GM19467 (cell line): ENCODE measurements around the gene WRAP53.

Source experiments
- ATAC-seq: cut with Tn5 transposase; IDR thresholded peaks from one replicate; pipeline ENCODE4 v1.9.1; 2021; ENCODE audit warnings: mild to moderate bottlenecking, moderate library complexity; ENCODE audit not compliant: unreplicated experiment

Gene WRAP53

DNA sequence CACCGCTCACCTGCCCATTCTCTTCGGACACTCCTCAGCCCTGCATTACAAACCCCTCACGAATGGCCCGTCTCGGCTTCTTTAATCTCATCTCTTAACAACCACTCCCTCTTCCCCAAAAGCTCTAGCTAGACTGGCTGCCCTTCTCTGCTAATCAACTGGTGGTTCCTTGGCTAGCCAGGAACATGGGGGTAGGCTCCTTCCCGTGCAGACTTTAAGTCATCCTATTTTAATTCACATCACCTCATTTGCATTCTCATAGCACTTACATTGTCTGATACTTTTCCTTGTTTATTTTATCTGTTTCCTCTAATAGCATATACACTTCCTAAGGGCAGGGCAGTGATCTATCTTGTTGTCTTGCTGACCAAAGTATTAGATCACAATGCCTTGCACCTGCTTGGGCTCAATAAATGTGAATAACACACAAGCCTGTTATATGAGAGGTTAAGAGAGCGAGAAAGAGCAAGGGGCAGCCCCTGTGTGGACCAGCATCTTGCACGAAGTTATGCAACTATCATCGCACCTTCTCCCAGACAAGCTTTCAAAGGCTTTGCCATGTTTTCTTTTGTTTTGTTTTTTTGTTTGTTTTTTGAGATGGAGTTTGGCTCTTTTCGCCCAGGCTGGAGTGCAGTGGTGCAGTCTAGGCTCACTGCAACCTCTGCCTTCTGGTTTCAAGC lies 10.7 kb upstream of the WRAP53 start:
- ATAC-seq: no peak

GRCh38 chr17:7684851-7685532 lies 3.3 kb upstream of the WRAP53 start:
- ATAC-seq: no peak

DNA sequence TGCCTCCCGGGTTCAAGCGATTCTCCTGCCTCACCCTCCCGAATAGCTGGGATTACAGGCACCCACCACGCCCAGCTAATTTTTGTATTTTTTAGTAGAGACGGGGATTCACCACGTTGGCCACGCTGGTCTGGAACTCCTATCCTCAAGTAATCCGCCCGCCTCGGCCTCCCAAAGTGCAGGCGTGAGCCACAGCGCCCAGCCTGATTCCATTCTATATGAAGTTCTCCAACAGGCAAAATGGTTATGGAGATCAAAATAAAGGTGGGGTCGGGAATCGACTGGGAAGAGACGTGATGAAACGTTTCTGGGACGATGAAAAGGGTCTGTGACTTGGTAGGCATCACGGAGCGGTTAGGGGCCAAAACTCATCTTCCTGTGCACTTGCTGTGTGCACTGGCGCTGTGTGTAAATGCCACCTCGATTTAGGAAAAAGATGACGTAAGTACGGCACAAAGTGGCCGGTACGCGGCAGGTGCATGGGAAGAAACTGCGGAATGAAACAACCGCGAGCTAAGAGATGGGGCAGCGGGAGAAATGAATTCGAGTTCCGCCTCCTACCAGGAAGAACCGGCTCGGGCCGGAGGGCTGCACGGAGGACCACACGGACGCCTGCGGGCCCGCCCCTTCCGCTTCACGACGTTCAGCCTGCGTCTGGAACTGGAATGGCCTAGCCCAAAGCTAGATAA lies 2.6 kb upstream of the WRAP53 start:
- peak; percentile 41 for ATAC-seq

DNA sequence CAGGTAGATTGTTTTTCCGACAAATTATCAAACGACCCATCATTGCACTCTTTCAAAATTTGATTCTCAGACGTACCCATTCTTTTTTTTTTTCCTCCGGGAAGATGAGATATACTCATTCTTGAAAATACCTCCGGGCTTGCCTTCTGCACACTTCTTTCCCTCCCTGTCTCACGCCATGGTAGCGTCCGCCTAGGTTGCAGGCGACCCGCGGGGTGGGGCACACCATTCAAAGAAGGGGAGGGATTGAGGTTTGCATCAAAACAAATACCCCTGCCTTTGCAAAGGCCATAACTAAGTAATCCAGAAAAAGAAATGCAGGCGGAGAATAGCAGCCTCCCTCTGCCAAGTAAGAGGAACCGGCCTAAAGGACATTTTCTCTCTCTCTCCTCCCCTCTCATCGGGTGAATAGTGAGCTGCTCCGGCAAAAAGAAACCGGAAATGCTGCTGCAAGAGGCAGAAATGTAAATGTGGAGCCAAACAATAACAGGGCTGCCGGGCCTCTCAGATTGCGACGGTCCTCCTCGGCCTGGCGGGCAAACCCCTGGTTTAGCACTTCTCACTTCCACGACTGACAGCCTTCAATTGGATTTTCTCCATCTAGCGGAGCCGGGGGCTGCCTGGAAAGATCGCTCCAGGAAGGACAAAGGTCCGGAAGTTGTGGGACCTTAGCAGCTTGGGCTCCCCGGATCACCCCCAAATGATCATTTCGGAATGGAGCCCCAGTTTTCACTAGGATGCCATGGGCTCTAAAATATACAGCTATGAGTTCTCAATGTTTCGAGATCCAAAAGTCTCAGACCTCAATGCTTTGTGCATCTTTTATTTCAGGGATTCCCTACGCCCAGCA lies 1.8 kb upstream of the WRAP53 start:
- peak; percentile 36 for ATAC-seq

GRCh38 chr17:7687072-7687907 lies 987 bp upstream of the WRAP53 start, which contains the start of gene TP53:
Gene TP53, minus strand, starts transcription at chr17:7687490. Its CDS starts 10,896 bp downstream, at chr17:7676594.
- ATAC-seq: no peak

GRCh38 chr17:7688808-7689316 lies 585 bp downstream of the WRAP53 start:
- no peak for ATAC-seq

DNA sequence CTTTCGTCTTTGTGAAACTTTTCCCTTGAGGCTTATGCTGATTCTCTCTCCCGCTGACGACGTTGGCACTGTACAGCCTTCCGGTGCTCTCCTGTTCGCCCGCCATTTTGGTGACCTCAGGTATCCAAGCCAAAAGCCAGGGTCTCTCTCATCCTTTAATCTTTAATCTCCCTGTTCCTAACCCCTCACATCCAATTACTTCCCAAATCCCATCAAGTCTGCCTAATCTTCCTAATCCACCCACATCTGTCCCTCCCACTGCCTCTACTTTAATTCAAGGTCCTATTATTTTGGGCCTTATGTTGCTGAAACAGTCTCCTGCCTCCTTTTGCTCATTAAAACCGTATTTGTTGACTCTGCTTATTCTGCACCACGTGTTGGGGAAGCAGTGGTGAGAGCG lies 7.3 kb downstream of the WRAP53 start:
- no peak for ATAC-seq

DNA sequence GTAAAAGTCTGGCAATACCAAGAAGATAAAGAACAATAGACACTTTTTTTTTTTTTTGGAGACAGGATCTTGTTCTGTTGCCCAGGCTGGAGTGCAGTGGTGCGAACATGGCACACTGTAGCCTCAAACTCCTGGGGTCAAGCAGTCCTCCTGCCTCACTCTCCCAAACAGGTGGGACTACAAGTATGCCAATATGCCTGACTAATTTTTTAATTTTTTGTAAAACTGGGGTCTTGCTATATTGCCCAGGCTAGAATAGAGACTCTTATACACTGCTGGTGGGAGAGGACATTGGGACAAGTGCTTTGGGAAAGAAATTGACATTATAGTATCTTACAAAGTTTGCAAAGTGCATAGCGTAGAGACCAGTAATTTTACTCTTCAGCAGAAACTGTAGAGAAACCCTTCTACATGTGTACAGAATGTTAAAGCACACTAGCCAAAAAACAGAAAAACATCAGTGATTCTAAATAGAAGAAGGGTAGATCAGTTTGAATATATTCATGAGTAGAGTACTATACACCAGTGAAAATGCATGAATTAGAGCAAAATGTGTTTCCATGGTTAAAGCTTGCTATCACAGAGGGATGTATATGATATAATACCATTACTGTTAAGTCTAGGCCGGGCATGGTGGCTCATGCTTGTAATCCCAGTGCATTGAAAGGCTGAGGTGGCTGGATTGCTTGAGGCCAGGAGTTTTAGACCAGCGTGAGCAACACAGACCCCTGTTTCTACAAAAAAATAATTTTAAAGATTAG lies 9.7 kb downstream of the WRAP53 start:
- ATAC-seq: no peak

GRCh38 chr17:7700510-7700909 lies 12.2 kb downstream of the WRAP53 start:
- ATAC-seq: no peak

- no peak for ATAC-seq
Observed at GRCh38 chr17:7701681-7702080, 13.4 kb downstream of the WRAP53 start.

DNA sequence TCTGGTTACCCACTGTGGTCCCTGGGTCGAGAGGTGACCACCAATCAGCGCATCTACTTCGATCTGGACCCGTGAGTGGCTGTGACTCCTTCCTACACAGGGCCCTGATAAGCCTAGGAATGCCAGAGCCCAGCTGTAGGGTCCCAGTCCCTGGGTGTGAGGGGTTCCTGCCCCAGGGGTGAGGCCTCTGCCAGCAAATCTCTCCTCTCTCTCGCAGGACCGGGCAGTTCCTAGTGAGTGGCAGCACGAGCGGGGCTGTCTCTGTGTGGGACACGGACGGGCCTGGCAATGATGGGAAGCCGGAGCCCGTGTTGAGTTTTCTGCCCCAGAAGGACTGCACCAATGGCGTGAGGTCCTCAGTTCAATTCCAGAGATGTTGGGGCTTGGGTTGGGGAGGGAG lies 14.5 kb downstream of the WRAP53 start:
- no peak for ATAC-seq

GRCh38 chr17:7703584-7704479 lies 15.6 kb downstream of the WRAP53 start:
- no peak for ATAC-seq

- no peak for ATAC-seq
Observed at GRCh38 chr17:7704601-7705268, 16.5 kb downstream of the WRAP53 start, which contains the start of gene EFNB3. Gene EFNB3, plus strand, starts transcription at chr17:7705202. Its CDS starts 397 bp downstream, at chr17:7705599.

DNA sequence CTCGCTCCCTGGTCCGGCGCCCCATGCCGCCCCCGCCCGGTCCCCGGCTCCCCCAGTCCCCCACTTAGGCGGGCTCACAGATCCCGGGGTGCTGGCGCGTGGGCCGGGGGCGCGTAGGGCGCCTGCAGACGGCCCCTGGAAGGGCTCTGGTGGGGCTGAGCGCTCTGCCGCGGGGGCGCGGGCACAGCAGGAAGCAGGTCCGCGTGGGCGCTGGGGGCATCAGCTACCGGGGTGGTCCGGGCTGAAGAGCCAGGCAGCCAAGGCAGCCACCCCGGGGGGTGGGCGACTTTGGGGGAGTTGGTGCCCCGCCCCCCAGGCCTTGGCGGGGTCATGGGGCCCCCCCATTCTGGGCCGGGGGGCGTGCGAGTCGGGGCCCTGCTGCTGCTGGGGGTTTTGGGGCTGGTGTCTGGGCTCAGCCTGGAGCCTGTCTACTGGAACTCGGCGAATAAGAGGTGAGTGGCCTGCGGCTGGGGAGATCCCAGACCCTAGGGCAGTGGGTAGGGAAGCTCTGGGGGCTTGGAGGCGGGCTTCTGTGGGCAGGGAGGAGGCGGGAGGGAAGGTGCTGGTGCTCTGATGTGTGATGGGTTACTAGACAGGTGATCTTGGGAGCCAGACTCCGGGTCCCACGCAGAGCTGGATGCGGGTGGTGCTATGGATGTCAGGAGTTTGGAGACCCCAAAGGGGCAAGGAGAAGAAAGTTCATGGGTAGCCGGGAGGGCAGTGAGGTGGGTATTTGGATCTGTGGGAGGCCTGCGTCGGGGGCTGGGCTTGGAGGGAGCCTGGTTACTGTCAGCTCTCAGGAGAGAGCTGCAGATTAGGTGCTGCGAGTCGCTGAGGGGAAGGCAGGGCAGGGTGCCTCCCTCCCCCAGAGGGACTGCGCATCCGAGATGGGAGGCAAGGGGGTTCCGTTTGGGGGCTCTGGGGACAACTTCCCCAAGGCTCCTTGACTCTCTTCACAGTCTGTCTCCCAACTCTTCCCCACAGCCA lies 17.3 kb downstream of the WRAP53 start:
- no peak for ATAC-seq

- no peak for ATAC-seq
Observed at GRCh38 chr17:7706631-7707354, 18.5 kb downstream of the WRAP53 start.

- no peak for ATAC-seq
Observed at GRCh38 chr17:7707446-7707845, 19.2 kb downstream of the WRAP53 start.
